Hepatocyte (in vitro differentiated cells): Measurements from ENCODE around the gene RIMS4. TPM values are rescaled to one million over a fixed set of nuclear protein-coding genes. Genes with fewer than 3 reads are reported as not detected.

Experiments used
- DNase-seq: peaks from one replicate; pipeline ENCODE4 v3.0.0-alpha.2; 2016; ENCODE audit warnings: low spot score
- H2AFZ ChIP-seq: fragments of 200-600 bp; sonication (generic); 2 replicates; pipeline ENCODE4 v1.6.0; 2016; ENCODE audit warnings: antibody characterized with exemption, mild to moderate bottlenecking
- H3K27ac ChIP-seq: fragments of 200-600 bp; sonication (generic); 2 replicates; pipeline ENCODE4 v1.5.1; 2016; ENCODE audit warnings: mild to moderate bottlenecking
- H3K27me3 ChIP-seq: fragments of 200-600 bp; sonication (generic); 2 replicates; pipeline ENCODE4 v1.6.1; 2016
- H3K36me3 ChIP-seq: fragments of 200-600 bp; sonication (generic); replicated peaks from 2 replicates; pipeline ENCODE4 v1.5.1; 2016; ENCODE audit warnings: low read depth; ENCODE audit not compliant: insufficient read depth
- H3K4me1 ChIP-seq: fragments of 200-600 bp; sonication (generic); 2 replicates; pipeline ENCODE4 v1.5.1; 2016; ENCODE audit warnings: mild to moderate bottlenecking, moderate library complexity; ENCODE audit not compliant: insufficient read depth
- H3K4me2 ChIP-seq: fragments of 200-600 bp; sonication (generic); 2 replicates; pipeline ENCODE4 v1.6.0; 2016
- H3K4me3 ChIP-seq: fragments of 200-600 bp; sonication (generic); 2 replicates; pipeline ENCODE4 v1.5.1; 2016; ENCODE audit warnings: mild to moderate bottlenecking
- H3K79me2 ChIP-seq: fragments of 200-600 bp; sonication (generic); 2 replicates; pipeline ENCODE4 v1.6.0; 2017; ENCODE audit warnings: mild to moderate bottlenecking
- H3K9me2 ChIP-seq: fragments of 200-600 bp; sonication (generic); replicated peaks from 2 replicates; pipeline ENCODE4 v1.6.0; 2017; ENCODE audit warnings: mild to moderate bottlenecking; ENCODE audit not compliant: insufficient read depth
- H3K9me3 ChIP-seq: fragments of 200-600 bp; sonication (generic); 2 replicates; pipeline ENCODE4 v1.5.1; 2016; ENCODE audit warnings: low read depth, mild to moderate bottlenecking
- H4K20me1 ChIP-seq: fragments of 200-600 bp; sonication (generic); 2 replicates; pipeline ENCODE4 v1.6.0; 2016; ENCODE audit warnings: mild to moderate bottlenecking; ENCODE audit not compliant: insufficient read depth, poor library complexity, severe bottlenecking
- CTCF ChIP-seq: fragments of 200-600 bp; sonication (generic); IDR thresholded peaks from 2 replicates; pipeline ENCODE4 v1.5.1; 2016; ENCODE audit warnings: antibody characterized with exemption, mild to moderate bottlenecking; ENCODE audit not compliant: poor library complexity
- EZH2 ChIP-seq: fragments of 200-600 bp; sonication (generic); IDR thresholded peaks from 2 replicates; pipeline ENCODE4 v1.6.1; 2016; ENCODE audit warnings: antibody characterized with exemption, mild to moderate bottlenecking, borderline replicate concordance
- EZH2phosphoT487 ChIP-seq: fragments of 200-600 bp; sonication (generic); IDR thresholded peaks from one replicate; pipeline ENCODE4 v1.6.1; 2018; ENCODE audit warnings: antibody characterized with exemption, mild to moderate bottlenecking, low read depth, moderate library complexity; ENCODE audit not compliant: unreplicated experiment, severe bottlenecking
- WGBS: methylation state at CpG from one replicate; pipeline ENCODE4 v1.1.6; 2016; ENCODE audit warnings: low lambda C conversion rate; ENCODE audit errors: missing lambda C conversion rate; 5-methylcytosine and 5-hydroxymethylcytosine counted together
- polyA plus RNA-seq: library from polyadenylated mRNA; unstranded; fragments of >200 nt; fragmentation: Nextera tagmentation; extraction: Ambion mirVana; gene quantifications from 2 replicates; pipeline ENCODE4 v1.2.1, GENCODE V29; 2016
- total RNA-seq: library from RNA; depleted of rRNA; stranded (reverse); fragments of >200 nt; gene quantifications from 2 replicates; pipeline ENCODE4 v1.2.3, GENCODE V29; 2014

RIMS4 gene
- total and polyA plus RNA-seq, 2 experiments from 2014 or later: 5.1 to 9.0 TPM

- TF ChIP-seq EZH2 (no peak), EZH2phosphoT487 (no peak), CTCF (no peak)
- Histone ChIP-seq H3K27ac (no peak overlapping the region), H3K36me3 (no peaks in the 10 kb centered on the region), H3K79me2 (no peaks in the 10 kb centered on the region), H3K4me3 (no peak overlapping the region), H3K27me3 (no peaks in the 10 kb centered on the region), H4K20me1 (no peaks in the 10 kb centered on the region), H3K4me1 (no peaks in the 10 kb centered on the region), H3K9me3 (no peaks in the 10 kb centered on the region), H2AFZ (no peak overlapping the region), H3K4me2 (no peak overlapping the region), H3K9me2 (no peaks in the 10 kb centered on the region)
- no peak for DNase-seq
- WGBS: 93% methylated on average over 5 of the region's 5 CpGs
These were observed 53.4 kb downstream of the RIMS4 start for GRCh38 chr20:44756956-44757355.

- no peaks in the 10 kb centered on the region for H3K9me3 ChIP-seq
- TF ChIP-seq EZH2 (no peak), EZH2phosphoT487 (no peak), CTCF (no peak)
These were observed 54.2 kb downstream of the RIMS4 start for GRCh38 chr20:44756011-44756688.

GRCh38 chr20:44754554-44754953 lies 55.8 kb downstream of the RIMS4 start:
- H3K27ac ChIP-seq: no peak overlapping the region
- no peak overlapping the region for H2AFZ ChIP-seq
- H3K9me3 ChIP-seq: no peaks in the 10 kb centered on the region
- WGBS: 70% methylated on average over 7 of the region's 7 CpGs
- no peak overlapping the region for H3K4me2 ChIP-seq
- no peaks in the 10 kb centered on the region for H3K4me1 ChIP-seq
- no peaks in the 10 kb centered on the region for H3K79me2 ChIP-seq
- H3K9me2 ChIP-seq: no peaks in the 10 kb centered on the region
- no peaks in the 10 kb centered on the region for H3K27me3 ChIP-seq
- H3K4me3 ChIP-seq: no peak overlapping the region
- no peaks in the 10 kb centered on the region for H4K20me1 ChIP-seq
- no peak for DNase-seq
- TF ChIP-seq EZH2 (no peak), CTCF (no peak), EZH2phosphoT487 (no peak)
- no peaks in the 10 kb centered on the region for H3K36me3 ChIP-seq

More at GRCh38 chr20:44756011-44756688, 54.2 kb downstream of the RIMS4 start:
- Histone ChIP-seq H3K27me3 (no peaks in the 10 kb centered on the region), H4K20me1 (no peaks in the 10 kb centered on the region), H3K4me3 (no peak overlapping the region), H2AFZ (no peak overlapping the region), H3K27ac (no peak overlapping the region), H3K9me2 (no peaks in the 10 kb centered on the region), H3K4me1 (no peaks in the 10 kb centered on the region), H3K79me2 (no peaks in the 10 kb centered on the region), H3K4me2 (no peak overlapping the region), H3K36me3 (no peaks in the 10 kb centered on the region)
- 91% methylated on average over 18 of the region's 18 CpGs for WGBS
- no peak for DNase-seq
